B cell (primary cell): ENCODE data around the gene SAFB. TPM values are rescaled to one million over a fixed set of nuclear protein-coding genes. Genes with fewer than 3 reads are reported as not detected.

Experiments used
- ATAC-seq: fragments of 200-7000 bp; cut with Tn5 transposase; one replicate; pipeline ENCODE4 v1.10.0; 2021; ENCODE audit warnings: low read depth, mild to moderate bottlenecking, moderate number of reproducible peaks, moderate library complexity
- CTCF ChIA-PET: fragments of 350-600 bp; sonication (Branson Sonifier 250); formaldehyde crosslinking; loops from one replicate; lab custom pipeline; 2021; ENCODE audit warnings: antibody characterized with exemption, inconsistent platforms; lab: Charles Lee
- POLR2A ChIA-PET: fragments of 350-600 bp; sonication (Branson Sonifier 250); formaldehyde crosslinking; loops from one replicate; lab custom pipeline; 2021; ENCODE audit warnings: antibody characterized with exemption; lab: Charles Lee
- DNase-seq: peaks from one replicate; pipeline ENCODE4 v3.0.0; 2013
- H2AFZ ChIP-seq: 2 replicates; pipeline ENCODE4 v1.6.1; 2012; ENCODE audit warnings: mild to moderate bottlenecking, low read depth, low read length; ENCODE audit not compliant: insufficient read depth, poor library complexity, severe bottlenecking
- H3K27ac ChIP-seq, 2 donors: 1 replicate in 1 of 2; 2 replicates in 1 of 2; pipeline ENCODE4 v1.5.1; 2012 to 2013; ENCODE audit warnings: low read length in 2 of 2, mild to moderate bottlenecking in 2 of 2, moderate library complexity in 1 of 2
- H3K27me3 ChIP-seq, 4 experiments: fragments of 200-600 bp in 1 of 4; sonication (generic) in 1 of 4; replicated peaks in 1 of 4; 1 replicate in 2 of 4; 2 replicates in 2 of 4; pipeline versions ENCODE4 v1.6.1 to v1.7.0; 2013 to 2016; ENCODE audit warnings: low read length in 3 of 4, mild to moderate bottlenecking in 2 of 4, mixed read lengths in 1 of 4, moderate library complexity in 1 of 4; ENCODE audit not compliant: insufficient read depth in 4 of 4, control insufficient read depth in 3 of 4; ENCODE audit errors: control extremely low read depth in 1 of 4
- H3K36me3 ChIP-seq, 2 experiments: replicated peaks in 1 of 2; 1 replicate in 1 of 2; 2 replicates in 1 of 2; pipeline versions ENCODE4 v1.6.1 to v1.7.1; 2013; ENCODE audit warnings: low read length in 1 of 2; ENCODE audit not compliant: insufficient read depth in 2 of 2, control insufficient read depth in 1 of 2; ENCODE audit errors: control extremely low read depth in 1 of 2, extremely low read depth in 1 of 2
- H3K4me1 ChIP-seq, 2 donors: fragments of 200-600 bp in 1 of 2; sonication (generic) in 1 of 2; 1 replicate in 1 of 2; 2 replicates in 1 of 2; pipeline versions ENCODE4 v1.5.1 to v1.6.1; 2013 to 2017; ENCODE audit warnings: low read length in 2 of 2; ENCODE audit not compliant: control insufficient read depth in 2 of 2, insufficient read depth in 2 of 2
- H3K4me2 ChIP-seq: replicated peaks from 2 replicates; pipeline ENCODE3; 2012; ENCODE audit warnings: mild to moderate bottlenecking, low read depth, low read length; ENCODE audit not compliant: poor library complexity, severe bottlenecking
- H3K4me3 ChIP-seq, 5 experiments: fragments of 200-600 bp in 1 of 5; sonication (generic) in 1 of 5; 1 replicate in 3 of 5; 2 replicates in 2 of 5; pipeline versions ENCODE4 v1.5.1 to v1.7.0; 2011 to 2016; ENCODE audit warnings: low read length in 4 of 5, mild to moderate bottlenecking in 4 of 5, low read depth in 2 of 5, control low read depth in 1 of 5, moderate library complexity in 1 of 5; ENCODE audit not compliant: insufficient read depth in 1 of 5; ENCODE audit errors: control extremely low read depth in 1 of 5, extremely low read depth in 1 of 5
- H3K79me2 ChIP-seq: fragments of 200-600 bp; sonication (generic); one replicate; pipeline ENCODE4 v1.6.0; 2016; ENCODE audit warnings: low read length; ENCODE audit not compliant: control insufficient read depth, insufficient read depth
- H3K9ac ChIP-seq: fragments of 200-600 bp; sonication (generic); 2 replicates; pipeline ENCODE4 v1.6.1; 2017; ENCODE audit warnings: mild to moderate bottlenecking, low read length, moderate library complexity
- H3K9me3 ChIP-seq, 3 donors: one replicate each; pipeline versions ENCODE4 v1.6.1 to v1.7.1; 2013; ENCODE audit warnings: low read length in 2 of 3; ENCODE audit not compliant: control insufficient read depth in 2 of 3, insufficient read depth in 1 of 3; ENCODE audit errors: control extremely low read depth in 1 of 3
- H4K20me1 ChIP-seq: 2 replicates; pipeline ENCODE4 v1.6.0; 2012; ENCODE audit warnings: mild to moderate bottlenecking, low read length; ENCODE audit not compliant: insufficient read depth, control insufficient read depth, poor library complexity, severe bottlenecking
- H3K27ac Mint-ChIP-seq: one replicate; pipeline ENCODE4 v1.8.0; 2021; ENCODE audit warnings: mixed read lengths
- H3K27me3 Mint-ChIP-seq: one replicate; pipeline ENCODE4 v1.8.0; 2021; ENCODE audit warnings: mixed read lengths
- H3K4me1 Mint-ChIP-seq: one replicate; pipeline ENCODE4 v1.8.0; 2021; ENCODE audit warnings: mixed read lengths
- H3K4me3 Mint-ChIP-seq: one replicate; pipeline ENCODE4 v1.8.0; 2021; ENCODE audit warnings: mixed read lengths
- H3K9me3 Mint-ChIP-seq: one replicate; pipeline ENCODE4 v1.8.0; 2022; ENCODE audit warnings: mixed read lengths; ENCODE audit not compliant: insufficient read depth
- CTCF ChIP-seq: fragments of 200-600 bp; IDR thresholded peaks from one replicate; pipeline ENCODE4 v1.8.0; 2022; ENCODE audit warnings: antibody characterized with exemption, mild to moderate bottlenecking
- EZH2 ChIP-seq: IDR thresholded peaks from 2 replicates; pipeline ENCODE4 v1.6.1; 2012; ENCODE audit warnings: borderline replicate concordance, low read depth, mild to moderate bottlenecking, moderate library complexity, low read length; ENCODE audit not compliant: insufficient read depth, poor library complexity, severe bottlenecking
- WGBS: methylation state at CpG from one replicate; pipeline ENCODE4 v1.1.5; 2013; ENCODE audit warnings: missing lambda C conversion rate; ENCODE audit not compliant: insufficient coverage; 5-methylcytosine and 5-hydroxymethylcytosine counted together
- intact Hi-C: fragments of 100-400 bp; cut with micrococcal nuclease; formaldehyde crosslinking; loops from one replicate; pipeline ENCODE4 v1.10.0; 2022
- polyA plus RNA-seq: library from polyadenylated mRNA; depleted of rRNA; stranded (reverse); fragments of >200 nt; gene quantifications from 2 replicates; pipeline ENCODE4 v1.2.3, GENCODE V29; 2012
- total RNA-seq, 2 donors: library from RNA; stranded (reverse); fragments of 120-200 nt in 1 of 2; gene quantifications; 1 replicate in 1 of 2; 2 replicates in 1 of 2; pipeline versions ENCODE4 v1.2.3 to v1.2.4, GENCODE V29; 2013 to 2022

The SAFB gene
- total and polyA plus RNA-seq, 2 donors (not counting 1 experiment from before 2014, with no cell fraction given), result 91.0 to 221 TPM

GRCh38 chr19:5654931-5655330 lies 32.0 kb downstream of the SAFB start:
- ChIA-PET POLR2A (no interaction called here), CTCF (interaction anchor here (0.6 kb wide), 1 partner anchor 626 kb away, joined by 3 read pairs; no protein-coding TSS in a partner anchor)
- Histone ChIP-seq H4K20me1 (peaks cover 35% of the 10 kb centered on the region), H3K27ac (no peak overlapping the region), H3K9me3 (no peaks in the 10 kb centered on the region), H3K79me2 (peaks cover 59% of the 10 kb centered on the region), H3K9ac (no peak overlapping the region), H3K4me1 (no peaks in the 10 kb centered on the region), H3K27me3 (no peaks in the 10 kb centered on the region), H2AFZ (no peak overlapping the region), H3K4me2 (no peak overlapping the region), H3K36me3 (peaks cover 9 to 87% of the 10 kb centered on the region in 2 experiments), H3K4me3 (no peak overlapping the region)
- ATAC-seq (no peak), DNase-seq (no peak)
- Mint-ChIP-seq H3K4me3 (no peak overlapping the region), H3K9me3 (no peaks in the 10 kb centered on the region), H3K27me3 (no peaks in the 10 kb centered on the region), H3K27ac (no peak overlapping the region), H3K4me1 (no peaks in the 10 kb centered on the region)
- WGBS, result 100% methylated on average over 4 of the region's 5 CpGs
- no peak for TF ChIP-seq EZH2
- TF ChIP-seq CTCF, result no peak
- intact Hi-C loops, result no loop called here

- no peaks in the 10 kb centered on the region for H3K27me3 ChIP-seq
- Mint-ChIP-seq H3K4me3 (no peak overlapping the region), H3K9me3 (no peaks in the 10 kb centered on the region), H3K4me1 (no peaks in the 10 kb centered on the region), H3K27me3 (no peaks in the 10 kb centered on the region), H3K27ac (no peak overlapping the region)
- ATAC-seq (no peak), DNase-seq (no peak)
- no peak overlapping the region for H3K4me3 ChIP-seq
- TF ChIP-seq EZH2 (no peak), CTCF (no peak)
- peaks cover 8 to 87% of the 10 kb centered on the region in 2 experiments for H3K36me3 ChIP-seq
- H3K79me2 ChIP-seq, result peaks cover 54% of the 10 kb centered on the region
- H3K9me3 ChIP-seq, result no peaks in the 10 kb centered on the region
- WGBS, result no CpG with 5 or more reads among the region's 5 CpGs
- no peak overlapping the region for H3K27ac ChIP-seq
- no peak overlapping the region for H3K4me2 ChIP-seq
- POLR2A ChIA-PET, result no interaction called here
- no peak overlapping the region for H3K9ac ChIP-seq
- no peaks in the 10 kb centered on the region for H3K4me1 ChIP-seq
- H2AFZ ChIP-seq, result no peak overlapping the region
- intact Hi-C loops, result no loop called here
- H4K20me1 ChIP-seq, result peaks cover 32% of the 10 kb centered on the region
- CTCF ChIA-PET, result interaction anchor here (0.6 kb wide), 1 partner anchor 626 kb away, joined by 3 read pairs; no protein-coding TSS in a partner anchor
Observed at GRCh38 chr19:5655412-5655811, 32.5 kb downstream of the SAFB start.
